ENCODE measurements around the gene SMIM1.

DNA sequence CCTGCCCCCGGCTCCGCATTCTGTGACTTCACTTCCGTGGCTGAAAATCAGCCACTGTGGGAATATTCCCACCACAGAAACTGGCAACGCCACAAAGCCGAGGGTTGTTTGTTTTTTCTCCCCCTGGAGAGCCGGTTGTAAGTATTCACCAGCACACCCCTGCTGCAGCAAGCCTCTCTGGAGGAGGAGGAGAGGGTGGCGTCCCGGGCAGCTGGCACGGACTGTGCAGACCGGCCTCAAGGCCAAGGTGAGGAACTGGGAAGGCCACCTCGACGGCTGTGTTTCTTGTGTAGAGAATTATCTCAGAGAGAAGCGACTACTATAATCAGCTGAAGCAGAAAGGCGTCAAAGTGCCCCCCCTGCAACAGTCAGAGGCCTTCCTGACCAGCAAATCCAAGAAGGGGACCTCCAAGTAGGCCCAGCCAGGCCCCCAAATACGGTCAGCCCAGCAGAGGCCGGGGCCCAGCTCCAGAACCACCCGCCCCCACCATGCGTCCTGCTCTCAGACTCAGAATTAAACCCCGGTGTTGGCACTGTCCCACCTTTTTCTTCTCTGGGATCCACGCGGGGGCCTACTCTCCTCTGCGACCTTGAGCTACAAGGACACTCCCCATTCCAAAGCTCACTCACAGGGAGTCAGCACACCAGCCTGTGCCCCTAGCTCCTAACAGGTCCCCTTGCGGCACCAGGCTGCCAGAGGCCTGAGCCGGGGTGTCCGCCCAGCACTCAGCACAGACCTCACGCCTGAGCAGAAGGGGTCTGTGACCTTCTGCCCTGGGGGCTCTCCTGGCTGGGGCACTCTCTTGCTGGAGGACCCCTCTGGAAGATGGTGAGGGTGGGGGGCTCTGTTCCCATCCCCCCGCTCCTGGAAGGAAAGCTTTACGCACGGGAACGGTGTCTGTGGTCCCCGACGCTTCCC, 1.2 kb upstream of the SMIM1 start:
- TF ChIP-seq, protein P1, sequence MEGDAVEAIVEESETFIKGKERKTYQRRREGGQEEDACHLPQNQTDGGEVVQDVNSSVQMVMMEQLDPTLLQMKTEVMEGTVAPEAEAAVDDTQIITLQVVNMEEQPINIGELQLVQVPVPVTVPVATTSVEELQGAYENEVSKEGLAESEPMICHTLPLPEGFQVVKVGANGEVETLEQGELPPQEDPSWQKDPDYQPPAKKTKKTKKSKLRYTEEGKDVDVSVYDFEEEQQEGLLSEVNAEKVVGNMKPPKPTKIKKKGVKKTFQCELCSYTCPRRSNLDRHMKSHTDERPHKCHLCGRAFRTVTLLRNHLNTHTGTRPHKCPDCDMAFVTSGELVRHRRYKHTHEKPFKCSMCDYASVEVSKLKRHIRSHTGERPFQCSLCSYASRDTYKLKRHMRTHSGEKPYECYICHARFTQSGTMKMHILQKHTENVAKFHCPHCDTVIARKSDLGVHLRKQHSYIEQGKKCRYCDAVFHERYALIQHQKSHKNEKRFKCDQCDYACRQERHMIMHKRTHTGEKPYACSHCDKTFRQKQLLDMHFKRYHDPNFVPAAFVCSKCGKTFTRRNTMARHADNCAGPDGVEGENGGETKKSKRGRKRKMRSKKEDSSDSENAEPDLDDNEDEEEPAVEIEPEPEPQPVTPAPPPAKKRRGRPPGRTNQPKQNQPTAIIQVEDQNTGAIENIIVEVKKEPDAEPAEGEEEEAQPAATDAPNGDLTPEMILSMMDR (IDR thresholded peaks at IDR 0.05) = no peak
- no peak for TF ChIP-seq ZFX (IDR thresholded peaks at IDR 0.05; ENCODE audit: borderline replicate concordance)
